Esophagus muscularis mucosa (tissue), 4 donors: ENCODE results near the gene MSH2.

ENCODE experiments used
- CTCF ChIP-seq, 3 experiments: fragments of 200-600 bp in 2 of 3; fragments of 450-650 bp in 1 of 3; sonication (generic) in 2 of 3; IDR thresholded peaks; one replicate each; pipeline ENCODE4 v1.5.1; 2017 to 2019; ENCODE audit warnings: antibody characterized with exemption in 3 of 3, mild to moderate bottlenecking in 2 of 3, moderate library complexity in 1 of 3
- EP300 ChIP-seq: sonication (generic); formaldehyde crosslinking; IDR thresholded peaks from one replicate; pipeline ENCODE4 v1.6.1; 2017; ENCODE audit warnings: antibody characterized with exemption
- POLR2A ChIP-seq: fragments of 450-650 bp; IDR thresholded peaks from one replicate; pipeline ENCODE4 v1.6.1; 2017; ENCODE audit warnings: antibody characterized with exemption, moderate library complexity, mild to moderate bottlenecking, low read depth
- POLR2AphosphoS5 ChIP-seq, 2 donors: sonication (generic); formaldehyde crosslinking; IDR thresholded peaks; one replicate each; pipeline ENCODE4 v1.6.1; 2017; ENCODE audit warnings: antibody characterized with exemption in 2 of 2

DNA sequence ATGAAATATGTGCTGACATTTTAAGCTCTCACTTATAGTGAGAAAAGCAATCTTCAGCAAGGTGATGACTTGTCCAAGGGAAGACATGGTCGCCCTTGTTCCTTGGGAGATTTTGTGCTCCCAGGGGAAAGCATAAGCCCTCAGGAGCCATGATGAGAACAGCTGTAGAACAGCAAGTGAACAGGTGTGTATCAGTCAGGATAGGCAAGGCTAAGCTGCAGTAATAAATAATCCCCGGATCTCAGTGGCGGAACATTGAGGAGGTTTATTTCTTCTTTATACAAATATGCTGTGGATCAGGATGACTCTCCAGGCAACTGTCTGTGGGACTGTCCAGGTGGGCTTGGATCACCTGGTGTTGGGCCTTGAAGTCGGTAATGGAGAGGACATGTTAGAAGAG is 103.1 kb downstream of the MSH2 start:
- no peak for TF ChIP-seq CTCF (IDR thresholded peaks at IDR 0.05)
- no peak for TF ChIP-seq POLR2AphosphoS5 (IDR thresholded peaks at IDR 0.05)
- no peak for TF ChIP-seq EP300
- TF ChIP-seq POLR2A: no peak
